Central memory CD4-positive, alpha-beta T cell (primary cell): ENCODE data around the gene FYB1.
"Not testable (repeated sequence)": the region's sequence is repeated elsewhere in the genome, so short reads cannot be mapped to it uniquely, and the experiment has no call there.

Source experiments
- DNase-seq: peaks from one replicate; pipeline ENCODE4 v3.0.0; 2022
- total RNA-seq, 3 experiments: gene quantifications; one replicate each; lab custom pipeline; 2026; lab: John Stamatoyannopoulos, UW

Gene FYB1
- total RNA-seq: 64.6 to 988 (median 566) reads per million in 3 experiments

DNA sequence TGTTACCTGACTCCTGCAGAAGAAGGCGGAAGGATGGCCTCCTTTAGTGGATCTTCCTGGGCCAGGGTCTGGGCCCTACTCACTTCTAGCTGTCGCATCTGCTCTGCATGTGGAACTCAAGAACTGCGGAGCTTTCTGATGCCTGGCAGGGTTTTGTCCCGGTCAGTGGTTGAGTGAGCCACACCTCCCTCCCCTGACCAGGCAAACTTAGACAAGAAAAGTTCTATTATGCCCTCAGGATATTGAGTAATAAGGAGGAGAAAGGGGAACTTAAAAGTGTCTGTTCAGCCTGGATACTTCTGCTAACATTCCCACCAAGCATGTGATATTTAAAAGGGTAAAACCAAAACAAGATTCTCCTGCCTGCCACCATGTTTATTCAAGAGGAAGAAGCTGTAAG is at the start of gene FYB1:
Gene FYB1, minus strand, starts transcription at position 127 of the 400 bp plus-strand sequence. CDS start 16,603 bp downstream, outside the sequence.
- no peak for DNase-seq

GRCh38 chr5:39267186-39267585 is 47.8 kb upstream of the FYB1 start:
- DNase-seq: no peak

DNA sequence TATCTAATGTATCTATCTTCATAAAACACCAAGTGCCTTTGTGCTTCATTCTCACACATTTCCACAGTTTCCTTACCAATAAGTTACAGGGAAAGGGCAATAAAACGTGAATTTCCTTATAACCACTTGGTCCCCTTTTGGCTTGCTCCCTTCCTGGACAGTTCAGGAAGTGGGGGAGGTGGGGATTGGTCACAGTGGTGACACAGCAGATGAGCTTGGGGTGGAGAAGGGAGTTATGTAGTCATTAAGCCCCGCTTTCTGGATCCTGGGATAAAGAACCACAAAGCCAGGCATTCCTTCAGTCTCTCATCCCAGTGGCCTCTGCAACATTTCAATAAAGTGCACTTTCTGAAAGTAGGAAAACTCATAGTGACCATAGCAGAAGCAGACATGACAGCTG is 47.1 kb upstream of the FYB1 start:
- DNase-seq: no peak

GRCh38 chr5:39264528-39264927 is 45.2 kb upstream of the FYB1 start:
- DNase-seq: no peak

- no peak for DNase-seq
Measured at GRCh38 chr5:39262981-39263380, 43.6 kb upstream of the FYB1 start.

GRCh38 chr5:39260095-39260494 is 40.7 kb upstream of the FYB1 start:
- DNase-seq: no peak

GRCh38 chr5:39257554-39257953 is 38.2 kb upstream of the FYB1 start:
- no peak for DNase-seq

- no peak for DNase-seq
Measured at GRCh38 chr5:39256477-39257235, 37.3 kb upstream of the FYB1 start.

DNA sequence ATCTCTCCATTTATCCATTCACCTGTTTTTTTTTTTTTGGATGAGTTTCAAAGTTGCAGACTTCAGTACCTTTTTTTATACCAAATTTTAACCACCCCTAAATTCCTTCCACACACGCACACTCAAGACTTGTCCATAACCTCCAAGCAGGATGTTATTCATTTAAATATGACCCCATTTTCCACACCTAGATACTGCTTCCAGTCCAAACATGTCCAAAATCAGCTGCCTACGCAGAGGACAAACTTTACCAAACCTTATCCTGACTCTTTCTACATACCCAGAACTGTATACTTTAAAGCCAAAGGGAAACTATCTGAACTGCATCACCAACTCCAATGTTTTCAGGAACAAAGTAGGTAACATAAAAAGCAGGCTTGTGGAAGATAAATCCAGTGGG is 36.0 kb upstream of the FYB1 start:
- DNase-seq: no peak

DNA sequence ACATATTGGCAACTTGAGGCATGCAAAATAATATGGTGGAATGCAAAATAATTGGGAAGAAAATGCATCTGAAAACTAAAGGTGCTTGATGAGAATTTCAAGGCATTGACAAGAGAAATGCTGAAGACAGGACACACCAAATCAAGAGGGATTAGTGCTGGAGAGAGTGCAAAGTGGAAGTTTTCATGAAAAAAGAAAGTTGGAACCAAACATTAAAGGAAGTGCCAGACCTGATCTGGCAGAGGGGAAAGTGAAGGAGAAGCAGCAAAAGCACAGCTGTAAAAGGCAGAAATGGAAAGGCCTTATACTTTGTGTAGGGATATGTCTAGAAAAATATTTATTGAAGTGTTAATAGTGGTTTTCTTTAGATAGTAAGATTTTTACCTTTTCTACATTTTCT is 35.3 kb upstream of the FYB1 start:
- DNase-seq: no peak

GRCh38 chr5:39253196-39253595 is 33.8 kb upstream of the FYB1 start:
- no peak for DNase-seq

DNA sequence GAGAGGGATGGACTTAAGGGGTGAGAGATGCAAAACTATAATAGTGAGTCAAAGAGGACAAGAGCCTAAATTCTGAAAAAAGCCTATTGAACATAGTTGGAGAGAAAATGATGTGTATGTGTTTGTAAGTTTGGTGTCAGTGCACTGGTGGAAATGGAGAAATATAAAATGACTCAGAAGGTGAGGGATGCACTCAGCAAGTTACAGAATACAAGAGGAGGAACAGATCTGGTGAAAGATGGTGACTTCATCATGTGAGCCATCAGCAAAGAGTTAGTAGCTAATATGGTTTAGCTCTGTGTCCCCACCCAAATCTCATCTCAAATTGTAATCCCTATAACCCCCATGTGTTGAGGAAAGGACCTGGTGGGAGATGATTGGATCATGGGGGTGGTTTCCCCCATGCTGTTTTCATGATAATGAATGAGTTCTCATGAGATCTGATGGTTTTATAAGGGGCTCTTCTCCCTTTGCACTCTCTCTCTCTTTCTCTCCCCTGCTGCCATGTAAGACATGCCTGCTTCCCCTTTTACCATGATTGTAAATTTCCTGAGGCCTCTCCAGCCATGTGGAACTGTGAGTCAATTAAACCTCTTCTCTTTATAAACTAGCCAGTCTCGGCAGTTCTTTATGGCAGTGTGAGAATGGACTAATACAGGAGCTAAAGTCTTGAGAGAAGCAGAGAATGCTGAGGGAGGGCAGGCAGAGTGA is 30.4 kb upstream of the FYB1 start:
- no peak for DNase-seq

GRCh38 chr5:39249069-39249468 is 29.7 kb upstream of the FYB1 start:
- DNase-seq: no peak

GRCh38 chr5:39240750-39241149 is 21.4 kb upstream of the FYB1 start:
- DNase-seq: no peak

DNA sequence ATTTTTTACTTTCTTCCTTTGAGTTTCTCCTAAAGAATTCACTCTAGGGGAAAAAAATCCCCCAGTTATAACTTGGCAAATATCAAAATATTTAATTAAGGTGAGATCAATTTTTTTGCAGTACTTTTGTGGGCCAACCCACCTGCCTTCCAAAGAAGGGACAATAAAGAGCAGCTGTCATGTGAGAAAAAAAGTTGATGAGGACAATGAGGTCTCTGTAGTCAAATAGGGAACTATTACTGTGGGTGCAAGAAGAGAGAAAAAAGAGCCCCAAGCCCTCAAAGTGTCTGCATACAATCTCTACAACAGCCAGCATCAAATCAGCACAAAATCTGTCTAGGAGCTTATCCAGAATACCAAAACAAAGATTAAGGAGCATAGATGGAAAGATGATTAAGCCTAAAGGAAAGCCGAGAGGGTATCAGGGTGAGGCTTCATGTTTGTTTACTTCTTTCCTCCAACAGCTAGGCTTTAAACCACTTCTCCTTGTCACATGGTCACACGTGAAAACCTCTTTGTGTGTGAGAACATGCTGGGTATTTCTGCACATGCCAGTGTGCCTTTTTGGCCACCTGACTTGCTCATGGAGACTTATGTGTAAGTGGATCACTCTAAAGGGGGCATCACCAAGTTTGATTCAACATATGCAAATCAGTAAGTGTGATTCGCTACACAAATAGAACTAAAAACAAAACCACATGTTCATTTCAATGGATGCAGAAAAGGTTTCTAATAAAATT is 19.2 kb upstream of the FYB1 start:
- DNase-seq: no peak

DNA sequence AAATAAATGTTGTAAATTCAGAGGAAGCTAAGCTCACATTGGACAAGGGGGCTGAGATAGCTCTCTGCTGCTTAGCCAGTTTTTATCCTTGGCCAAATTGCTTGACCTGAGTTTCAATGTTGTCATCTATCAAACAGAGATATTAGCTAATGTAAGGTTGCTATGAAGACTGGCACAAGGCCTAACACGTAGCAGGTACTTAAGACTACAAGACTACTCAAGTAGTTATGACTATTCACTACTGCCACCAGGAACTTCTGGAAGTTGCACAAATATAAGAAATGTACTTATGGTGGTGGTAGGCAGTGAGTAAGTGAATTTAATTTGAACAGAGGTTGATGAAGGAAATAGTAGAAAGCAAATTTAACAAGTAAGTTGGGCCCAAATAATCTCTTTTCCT is 17.4 kb upstream of the FYB1 start:
- DNase-seq: no peak

DNA sequence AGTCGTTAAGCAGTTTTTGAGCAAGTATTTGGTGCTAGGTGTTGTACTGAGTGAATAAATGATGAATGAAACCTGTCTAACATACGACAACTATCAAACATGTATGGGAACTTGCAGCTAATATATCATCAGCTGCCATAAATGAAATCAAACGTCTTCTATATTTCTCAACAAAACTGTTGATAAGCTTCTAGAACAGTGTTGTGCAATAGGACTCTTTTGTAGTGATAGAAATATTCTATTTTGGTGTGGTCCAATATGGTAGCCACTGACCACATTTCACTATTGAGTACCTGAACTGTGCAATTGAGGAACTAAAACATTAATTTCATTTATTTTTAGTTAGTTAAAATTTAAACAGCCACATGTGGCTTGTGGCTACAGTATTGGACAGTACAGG is 16.3 kb upstream of the FYB1 start:
- DNase-seq: no peak

DNA sequence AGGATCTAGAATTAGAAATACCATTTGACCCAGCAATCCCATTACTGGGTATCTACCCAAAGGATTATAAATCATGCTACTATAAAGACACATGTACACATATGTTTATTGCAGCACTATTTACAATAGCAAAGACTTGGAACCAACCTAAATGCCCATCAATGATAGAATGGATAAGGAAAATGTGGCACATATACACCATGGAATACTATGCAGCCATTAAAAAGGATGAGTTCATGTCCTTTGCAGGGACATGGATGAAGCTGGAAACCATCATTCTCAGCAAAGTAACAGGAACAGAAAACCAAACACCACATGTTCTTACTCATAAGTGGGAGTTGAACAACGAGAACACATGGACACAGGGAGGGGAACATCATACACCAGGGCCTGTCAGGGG is 15.1 kb upstream of the FYB1 start:
- not testable (repeated sequence) for DNase-seq

DNA sequence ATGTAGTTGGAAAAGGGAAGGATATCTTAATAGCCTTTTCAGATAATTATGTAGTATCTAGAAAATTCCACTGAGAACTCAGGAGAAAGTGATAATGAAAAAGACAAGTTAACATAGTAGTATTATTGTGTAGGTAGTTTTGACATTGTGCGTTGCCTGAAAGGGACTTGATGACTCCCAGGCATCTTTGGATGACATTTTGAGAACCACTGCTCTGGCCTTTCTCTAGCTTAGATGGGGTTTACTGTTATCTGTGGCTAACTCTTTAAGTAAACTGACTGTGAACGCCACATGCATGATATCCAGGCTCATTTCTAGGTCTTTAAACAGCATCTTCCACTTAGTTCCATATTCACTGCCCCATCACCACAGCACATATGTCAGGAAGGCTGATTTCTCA is 14.4 kb upstream of the FYB1 start:
- DNase-seq: no peak

DNA sequence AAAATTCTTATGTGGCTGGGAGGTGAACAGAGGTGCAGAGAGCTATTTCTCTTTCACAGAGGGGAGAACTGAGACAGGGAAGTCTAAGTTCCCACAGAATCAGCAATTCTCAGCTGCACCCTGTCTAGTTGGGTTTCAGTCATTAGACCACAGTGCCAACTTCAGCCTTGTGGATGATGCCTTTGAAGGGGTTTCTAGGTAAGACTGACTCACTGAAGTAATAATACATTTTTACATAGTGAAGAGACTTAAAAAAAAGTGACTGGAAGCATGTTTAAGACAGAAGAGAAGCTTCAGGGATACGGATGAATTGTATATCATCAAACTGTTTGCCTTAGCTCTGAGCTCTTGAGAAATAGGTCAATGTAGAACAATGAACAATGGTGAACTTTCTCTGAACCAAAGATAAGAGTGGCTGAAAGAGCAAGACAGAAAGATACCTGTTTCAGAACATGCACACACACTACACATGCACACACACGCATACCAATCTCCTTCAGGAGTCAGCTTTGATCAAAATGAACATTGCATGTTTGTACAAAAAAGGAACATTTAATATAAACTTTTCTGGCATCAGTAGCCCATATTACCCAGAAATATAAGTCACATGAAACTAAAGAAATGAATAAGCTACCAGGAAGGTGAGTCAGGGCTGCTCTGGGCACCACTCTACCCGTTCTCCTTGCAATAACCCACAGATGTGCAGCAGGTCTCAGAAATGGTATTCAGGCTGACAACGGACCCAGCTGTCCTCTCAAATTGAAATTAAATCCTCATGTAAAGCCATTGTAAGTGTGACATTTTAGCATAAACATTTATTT is 12.6 kb upstream of the FYB1 start:
- DNase-seq: no peak

- DNase-seq: no peak
Measured at GRCh38 chr5:39228596-39228995, 9.2 kb upstream of the FYB1 start.

DNA sequence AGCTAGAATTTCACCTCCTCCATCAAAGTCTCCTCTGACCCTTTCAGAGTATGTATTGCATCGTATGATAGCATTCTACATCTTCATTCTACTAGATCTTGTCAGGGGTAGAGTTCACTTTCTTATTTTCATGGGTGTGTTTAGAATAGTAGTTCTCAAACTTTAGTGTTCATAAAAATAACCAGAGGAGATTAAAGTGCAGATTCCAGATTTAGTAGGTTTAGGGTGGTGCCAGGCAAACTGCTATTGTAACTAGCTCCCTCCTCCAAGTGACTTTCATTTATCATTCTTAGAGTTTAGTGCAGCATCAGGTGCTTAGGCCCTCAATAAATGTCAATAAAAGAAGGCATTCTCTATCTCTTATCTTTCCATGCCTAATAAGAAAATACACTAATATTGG is 7.2 kb upstream of the FYB1 start:
- no peak for DNase-seq

- no peak for DNase-seq
Measured at GRCh38 chr5:39226100-39226451, 6.7 kb upstream of the FYB1 start.
